HCT116 (cell line): Measurements from ENCODE around the gene FUOM.

ENCODE experiments used
- EZH2 ChIP-seq: fragments of 200-600 bp; sonication (generic); IDR thresholded peaks from 2 replicates; pipeline ENCODE4 v1.6.1; 2017; ENCODE audit warnings: antibody characterized with exemption, mixed run types
- EZH2phosphoT487 ChIP-seq: fragments of 200-600 bp; IDR thresholded peaks from 2 replicates; pipeline ENCODE4 v1.6.1; 2018; ENCODE audit warnings: antibody characterized with exemption, borderline replicate concordance
- POLR2A ChIP-seq: IDR thresholded peaks from 2 replicates; pipeline ENCODE4 v1.7.0; 2011; ENCODE audit warnings: borderline replicate concordance; ENCODE audit not compliant: insufficient read depth, insufficient read length; ENCODE audit errors: extremely low read depth
- TF ChIP-seq, protein P1 (sequence below): IDR thresholded peaks from 2 replicates; pipeline ENCODE4 v1.6.1; 2012
- TF ChIP-seq, protein P2 (sequence below), 3 experiments: fragments of 200-600 bp in 1 of 3; sonication (generic) in 1 of 3; IDR thresholded peaks in 2 of 3; conservative IDR thresholded peaks in 1 of 3; 2 replicates each; pipeline ENCODE4 v1.5.1; 2012 to 2017; ENCODE audit warnings: low read depth in 2 of 3, low read length in 2 of 3, antibody characterized with exemption in 1 of 3, borderline replicate concordance in 1 of 3, control low read depth in 1 of 3, mild to moderate bottlenecking in 1 of 3, mixed read lengths in 1 of 3, mixed run types in 1 of 3, moderate library complexity in 1 of 3; ENCODE audit not compliant: insufficient read depth in 1 of 3

DNA sequence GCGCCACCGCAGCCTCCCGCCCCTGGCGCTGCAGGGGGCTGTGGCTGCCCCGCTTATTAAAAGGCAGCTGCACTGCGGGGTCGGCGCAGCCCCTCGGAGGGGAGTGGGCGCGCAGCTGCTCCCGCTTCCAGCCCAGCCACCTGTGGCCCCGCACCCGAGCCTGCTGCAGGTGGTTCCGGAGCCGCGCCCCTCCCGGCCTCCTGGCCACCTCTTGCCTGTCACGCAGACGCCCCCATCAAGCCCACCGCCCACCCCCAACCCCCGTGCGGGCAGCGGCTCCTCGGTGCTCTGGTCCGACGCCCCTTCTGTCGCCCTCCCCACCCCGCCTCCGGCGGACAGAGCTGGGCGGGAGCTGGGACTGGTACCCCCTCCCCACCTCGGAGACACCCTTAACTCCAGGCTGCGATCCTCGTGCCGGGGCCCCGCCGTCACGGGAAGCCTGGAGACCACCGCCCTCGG is 21.7 kb downstream of the FUOM start:
- no peak for TF ChIP-seq POLR2A
- TF ChIP-seq, protein P1, sequence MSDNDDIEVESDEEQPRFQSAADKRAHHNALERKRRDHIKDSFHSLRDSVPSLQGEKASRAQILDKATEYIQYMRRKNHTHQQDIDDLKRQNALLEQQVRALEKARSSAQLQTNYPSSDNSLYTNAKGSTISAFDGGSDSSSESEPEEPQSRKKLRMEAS = no peak
- no peak for TF ChIP-seq EZH2
- TF ChIP-seq EZH2phosphoT487 = no peak
- TF ChIP-seq, protein P2, sequence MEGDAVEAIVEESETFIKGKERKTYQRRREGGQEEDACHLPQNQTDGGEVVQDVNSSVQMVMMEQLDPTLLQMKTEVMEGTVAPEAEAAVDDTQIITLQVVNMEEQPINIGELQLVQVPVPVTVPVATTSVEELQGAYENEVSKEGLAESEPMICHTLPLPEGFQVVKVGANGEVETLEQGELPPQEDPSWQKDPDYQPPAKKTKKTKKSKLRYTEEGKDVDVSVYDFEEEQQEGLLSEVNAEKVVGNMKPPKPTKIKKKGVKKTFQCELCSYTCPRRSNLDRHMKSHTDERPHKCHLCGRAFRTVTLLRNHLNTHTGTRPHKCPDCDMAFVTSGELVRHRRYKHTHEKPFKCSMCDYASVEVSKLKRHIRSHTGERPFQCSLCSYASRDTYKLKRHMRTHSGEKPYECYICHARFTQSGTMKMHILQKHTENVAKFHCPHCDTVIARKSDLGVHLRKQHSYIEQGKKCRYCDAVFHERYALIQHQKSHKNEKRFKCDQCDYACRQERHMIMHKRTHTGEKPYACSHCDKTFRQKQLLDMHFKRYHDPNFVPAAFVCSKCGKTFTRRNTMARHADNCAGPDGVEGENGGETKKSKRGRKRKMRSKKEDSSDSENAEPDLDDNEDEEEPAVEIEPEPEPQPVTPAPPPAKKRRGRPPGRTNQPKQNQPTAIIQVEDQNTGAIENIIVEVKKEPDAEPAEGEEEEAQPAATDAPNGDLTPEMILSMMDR (IDR thresholded peaks at IDR 0.05 in 2 of 3, conservative IDR thresholded peaks at IDR 0.05 in 1 of 3; ENCODE audit: borderline replicate concordance in 1 of 3, insufficient read depth in 1 of 3, low read depth in 2 of 3, low read length in 2 of 3) = no peak
